ENCODE data around the gene ADCY10. TPM values are rescaled to one million over a fixed set of nuclear protein-coding genes. Genes with fewer than 3 reads are reported as not detected.

The ADCY10 gene
- total and polyA plus RNA-seq, 2 experiments from 2014 or later: not detected

- H3K79me2 ChIP-seq (replicated peaks; ENCODE audit: insufficient read depth): no peaks in the 10 kb centered on the region
- TF ChIP-seq REST (IDR thresholded peaks at IDR 0.05; ENCODE audit: unreplicated experiment) (no peak), CTCF (conservative IDR thresholded peaks at IDR 0.05; ENCODE audit: low read depth in 2 of 2) (no peak), ZNF114 (CRISPR knock-in tag; IDR thresholded peaks at IDR 0.05) (no peak), POLR2AphosphoS5 (IDR thresholded peaks at IDR 0.05; ENCODE audit: low read depth) (no peak), STAT1 (IDR thresholded peaks at IDR 0.05; ENCODE audit: unreplicated experiment) (no peak), NANOG (IDR thresholded peaks at IDR 0.05; ENCODE audit: borderline replicate concordance) (no peak), ZNF462 (CRISPR knock-in tag; IDR thresholded peaks at IDR 0.05) (no peak), CREB1 (CRISPR knock-in tag; IDR thresholded peaks at IDR 0.05; ENCODE audit: low read depth) (no peak), EZH2 (IDR thresholded peaks at IDR 0.05; ENCODE audit: low read depth, unreplicated experiment) (no peak), ETS1 (IDR thresholded peaks at IDR 0.05) (no peak), JUNB (IDR thresholded peaks at IDR 0.05; ENCODE audit: unreplicated experiment) (no peak), ZNF331 (CRISPR knock-in tag; IDR thresholded peaks at IDR 0.05; ENCODE audit: low read depth) (no peak), EZH2phosphoT487 (IDR thresholded peaks at IDR 0.05; ENCODE audit: unreplicated experiment) (no peak)
- no peaks in the 10 kb centered on the region; the same call in 2 of the 3 replicates for H3K4me1 Mint-ChIP-seq
- no peak overlapping the region for H3K4me2 ChIP-seq
- H3K9me2 ChIP-seq (ENCODE audit: insufficient read depth): peaks cover 9% of the 10 kb centered on the region; the same call in 1 of the 2 replicates
- no peak overlapping the region for H3K27ac Mint-ChIP-seq
- peaks cover 29% of the 10 kb centered on the region for H3K36me3 Mint-ChIP-seq (ENCODE audit: low read depth)
- H3K27me3 Mint-ChIP-seq (ENCODE audit: insufficient read depth, low read depth, poor library complexity): peaks cover 7% of the 10 kb centered on the region
- peaks cover 42% of the 10 kb centered on the region for H3K9me3 Mint-ChIP-seq
- ATAC-seq: no peak
- H3K4me3 ChIP-seq: no peak overlapping the region
- H3K27me3 ChIP-seq (ENCODE audit: insufficient read depth): no peaks in the 10 kb centered on the region
- no peaks in the 10 kb centered on the region for H3K4me1 ChIP-seq (ENCODE audit: insufficient read depth)
- no peak overlapping the region for H3K4me3 Mint-ChIP-seq
- no peak overlapping the region for H2AFZ ChIP-seq
- DNase-seq (ENCODE audit: low spot score): no peak
- H3K36me3 ChIP-seq (ENCODE audit: insufficient read depth): 0 out of 2 replicates have a peak, but pooled peaks cover 3% of the 10 kb centered on the region
- 0 out of 2 replicates have a peak, but pooled peaks cover 2% of the 10 kb centered on the region for H3F3A ChIP-seq (replicated peaks; ENCODE audit: low read depth)
- H4K20me1 ChIP-seq (replicated peaks; ENCODE audit: insufficient read depth): no peaks in the 10 kb centered on the region
- H3K27ac ChIP-seq (ENCODE audit: low read depth): no peak overlapping the region
Observed at GRCh38 chr1:167805041-167805556, 108.8 kb downstream of the ADCY10 start.

Measured in GM23338 (cell line).